NCI-H2227 (cell line): ENCODE results near the gene EMP2.

Experiments used
- DNase-seq: peaks from one replicate; lab custom pipeline; 2025; ENCODE audit not compliant: unreplicated experiment; lab: John Stamatoyannopoulos, UW

Gene EMP2

GRCh38 chr16:10493276-10493675 is 87.1 kb downstream of the EMP2 start:
- DNase-seq, result no peak

DNA sequence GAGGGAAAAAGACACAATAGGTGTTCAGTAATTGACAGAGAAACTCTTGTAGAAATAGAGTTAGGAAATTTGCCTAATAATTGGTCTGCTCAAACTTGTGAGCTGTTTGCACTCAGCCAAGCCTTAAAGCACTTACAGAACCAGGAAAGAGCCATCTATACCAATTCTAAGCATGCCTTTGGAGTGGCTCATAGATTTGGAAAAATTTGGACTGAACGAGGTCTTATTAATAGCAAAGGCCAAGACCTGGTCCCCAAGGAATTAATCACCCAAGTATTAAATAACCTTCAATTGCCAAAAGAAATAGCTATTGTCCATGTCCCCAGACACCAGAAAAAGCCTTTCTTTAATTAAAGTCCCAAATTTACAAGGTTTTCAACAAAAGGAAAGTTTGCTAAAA is 90.3 kb downstream of the EMP2 start:
- no peak for DNase-seq

DNA sequence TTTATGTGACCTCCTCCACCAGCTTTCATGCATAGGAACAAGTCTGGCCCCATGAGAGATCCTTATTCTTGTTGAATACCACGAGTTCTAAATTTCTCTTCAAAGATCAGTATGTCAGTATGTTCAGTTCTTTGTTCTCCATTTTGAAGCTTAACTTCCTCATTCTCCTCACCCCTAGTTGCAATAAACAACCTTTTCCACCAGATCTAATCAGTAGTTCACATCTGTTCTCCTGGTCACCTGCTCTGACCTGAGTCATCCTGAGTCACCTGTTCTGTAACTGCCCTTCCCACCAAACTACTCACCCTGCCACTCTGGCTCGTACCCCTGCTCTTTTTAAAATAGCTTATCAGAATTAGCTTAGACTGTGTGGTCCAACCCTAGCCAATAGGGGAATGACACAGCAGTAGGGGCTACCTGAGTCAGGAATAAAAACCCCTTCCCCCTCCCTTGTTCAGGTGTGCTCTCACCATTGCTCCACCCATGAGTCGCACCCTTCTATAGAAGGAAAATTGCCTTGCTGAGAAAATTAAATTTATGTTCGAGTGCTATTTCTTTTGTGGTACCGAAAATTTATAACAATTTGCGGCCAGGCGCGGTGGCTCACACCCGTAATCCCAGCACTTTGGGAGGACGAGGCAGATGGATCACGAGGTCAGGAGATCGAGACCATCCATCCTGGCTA is 94.6 kb downstream of the EMP2 start:
- no peak for DNase-seq

DNA sequence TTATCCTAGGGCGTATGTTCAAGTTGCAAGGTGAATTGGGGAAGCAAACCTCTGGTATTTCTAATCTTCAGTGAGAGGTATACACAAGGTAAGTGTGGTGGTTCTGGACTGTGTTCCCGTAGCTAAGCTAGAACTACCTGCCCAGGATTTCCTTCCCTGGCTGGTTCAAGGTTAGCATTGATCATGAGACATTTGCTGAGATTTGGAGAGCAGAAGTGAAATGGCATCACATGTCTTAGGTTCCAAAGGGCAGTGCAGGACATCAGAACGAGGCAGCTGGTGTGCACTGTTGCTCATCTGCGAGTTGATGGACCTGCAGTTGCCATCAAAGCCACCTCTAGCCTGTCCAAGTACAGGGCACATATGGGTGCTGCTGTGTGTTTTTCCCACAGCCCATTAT is 95.2 kb downstream of the EMP2 start:
- DNase-seq, result no peak

DNA sequence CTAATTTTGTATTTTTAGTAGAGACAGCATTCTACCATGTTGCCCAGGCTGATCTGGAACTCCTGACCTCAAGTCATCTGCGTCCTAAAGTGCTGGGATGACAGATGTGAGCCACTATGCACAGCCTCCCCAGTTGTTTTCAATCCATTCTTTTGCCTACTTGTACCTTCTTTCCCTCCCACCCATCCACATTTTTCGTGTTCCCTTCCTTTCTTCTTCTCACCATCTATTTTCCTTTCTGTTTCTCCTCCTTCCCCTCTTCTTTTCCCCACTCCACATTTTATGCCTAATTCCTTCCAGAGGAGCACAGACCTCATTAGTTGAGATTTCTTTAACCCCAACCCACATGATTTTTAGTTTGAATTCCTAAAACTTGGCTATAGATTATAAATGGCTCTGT is 100.2 kb downstream of the EMP2 start:
- DNase-seq, result no peak
